ENCODE measurements around the gene CNOT4.

DNA sequence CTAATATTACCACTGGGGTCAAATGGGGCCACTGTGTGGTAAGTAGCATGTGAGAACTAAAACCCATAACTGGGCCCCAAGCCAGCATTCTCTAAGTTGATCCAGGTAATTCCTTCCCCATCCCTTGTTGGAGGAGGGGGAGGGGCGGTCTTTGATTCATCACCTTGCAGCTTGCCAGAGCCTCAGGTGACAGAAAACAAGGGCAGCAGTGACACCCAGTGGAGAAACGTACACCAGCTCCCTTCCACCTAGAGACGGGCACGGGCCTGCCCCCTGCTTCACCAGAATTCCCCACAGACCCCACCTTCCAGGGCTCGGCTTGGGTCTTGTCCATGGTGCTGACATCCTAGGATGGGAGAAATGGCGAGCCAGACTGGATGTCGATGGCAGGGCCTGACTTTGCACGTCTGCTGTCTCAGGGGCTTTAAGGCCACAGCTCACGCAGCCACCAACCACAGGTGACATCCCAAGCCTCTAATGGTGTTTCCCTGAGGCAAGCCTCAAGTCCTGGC, 174.2 kb downstream of the CNOT4 start:
- TF ChIP-seq, protein P1, sequence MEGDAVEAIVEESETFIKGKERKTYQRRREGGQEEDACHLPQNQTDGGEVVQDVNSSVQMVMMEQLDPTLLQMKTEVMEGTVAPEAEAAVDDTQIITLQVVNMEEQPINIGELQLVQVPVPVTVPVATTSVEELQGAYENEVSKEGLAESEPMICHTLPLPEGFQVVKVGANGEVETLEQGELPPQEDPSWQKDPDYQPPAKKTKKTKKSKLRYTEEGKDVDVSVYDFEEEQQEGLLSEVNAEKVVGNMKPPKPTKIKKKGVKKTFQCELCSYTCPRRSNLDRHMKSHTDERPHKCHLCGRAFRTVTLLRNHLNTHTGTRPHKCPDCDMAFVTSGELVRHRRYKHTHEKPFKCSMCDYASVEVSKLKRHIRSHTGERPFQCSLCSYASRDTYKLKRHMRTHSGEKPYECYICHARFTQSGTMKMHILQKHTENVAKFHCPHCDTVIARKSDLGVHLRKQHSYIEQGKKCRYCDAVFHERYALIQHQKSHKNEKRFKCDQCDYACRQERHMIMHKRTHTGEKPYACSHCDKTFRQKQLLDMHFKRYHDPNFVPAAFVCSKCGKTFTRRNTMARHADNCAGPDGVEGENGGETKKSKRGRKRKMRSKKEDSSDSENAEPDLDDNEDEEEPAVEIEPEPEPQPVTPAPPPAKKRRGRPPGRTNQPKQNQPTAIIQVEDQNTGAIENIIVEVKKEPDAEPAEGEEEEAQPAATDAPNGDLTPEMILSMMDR (IDR thresholded peaks at IDR 0.05), result peak in 3 of 4 experiments; percentile 12 to 50 (median 28)
- no peak for TF ChIP-seq POLR2A (IDR thresholded peaks at IDR 0.05)
- TF ChIP-seq EP300 (IDR thresholded peaks at IDR 0.05), result no peak
